ENCODE results near the gene PPP2R2C.

DNA sequence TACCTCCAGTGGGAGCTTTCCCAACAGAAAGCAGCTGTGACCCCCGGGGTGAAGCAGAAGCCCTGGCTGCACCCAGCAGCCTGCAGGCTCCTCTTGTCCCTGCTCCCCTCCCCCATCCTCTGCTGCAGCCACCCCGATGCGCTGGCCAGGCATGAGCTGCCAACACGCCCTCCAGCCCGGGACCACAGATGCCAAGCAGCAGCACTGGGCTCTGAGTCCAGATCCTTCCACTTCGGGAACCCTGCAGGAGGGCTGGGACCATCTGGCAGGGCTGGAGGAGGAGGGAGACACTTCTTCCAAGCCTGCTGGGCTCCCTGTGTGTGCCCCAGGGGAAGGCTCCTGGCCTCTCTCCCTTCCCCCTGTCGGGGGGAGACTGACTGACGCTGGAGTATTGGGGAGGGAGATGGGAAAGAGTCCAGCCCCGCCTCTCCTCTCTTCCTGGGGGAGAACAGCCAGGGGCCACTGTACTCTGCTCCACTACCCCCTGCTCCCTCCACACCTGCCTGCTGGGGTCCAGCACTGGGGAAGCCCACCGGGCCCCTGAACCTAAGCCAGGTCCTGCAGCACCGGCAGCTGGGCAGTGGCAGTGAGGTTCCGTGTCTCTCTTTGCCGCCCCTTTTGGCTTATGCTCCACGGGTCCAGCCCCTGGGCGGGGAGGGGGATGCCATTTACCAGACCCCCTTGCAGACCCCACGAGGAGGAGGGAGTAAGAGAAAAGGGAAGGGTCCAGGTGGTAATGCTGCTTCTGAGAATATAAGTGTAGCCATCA is 55.7 kb downstream of the PPP2R2C start:
- no peak for TF ChIP-seq POLR2A (IDR thresholded peaks at IDR 0.05)
- TF ChIP-seq, protein P1, sequence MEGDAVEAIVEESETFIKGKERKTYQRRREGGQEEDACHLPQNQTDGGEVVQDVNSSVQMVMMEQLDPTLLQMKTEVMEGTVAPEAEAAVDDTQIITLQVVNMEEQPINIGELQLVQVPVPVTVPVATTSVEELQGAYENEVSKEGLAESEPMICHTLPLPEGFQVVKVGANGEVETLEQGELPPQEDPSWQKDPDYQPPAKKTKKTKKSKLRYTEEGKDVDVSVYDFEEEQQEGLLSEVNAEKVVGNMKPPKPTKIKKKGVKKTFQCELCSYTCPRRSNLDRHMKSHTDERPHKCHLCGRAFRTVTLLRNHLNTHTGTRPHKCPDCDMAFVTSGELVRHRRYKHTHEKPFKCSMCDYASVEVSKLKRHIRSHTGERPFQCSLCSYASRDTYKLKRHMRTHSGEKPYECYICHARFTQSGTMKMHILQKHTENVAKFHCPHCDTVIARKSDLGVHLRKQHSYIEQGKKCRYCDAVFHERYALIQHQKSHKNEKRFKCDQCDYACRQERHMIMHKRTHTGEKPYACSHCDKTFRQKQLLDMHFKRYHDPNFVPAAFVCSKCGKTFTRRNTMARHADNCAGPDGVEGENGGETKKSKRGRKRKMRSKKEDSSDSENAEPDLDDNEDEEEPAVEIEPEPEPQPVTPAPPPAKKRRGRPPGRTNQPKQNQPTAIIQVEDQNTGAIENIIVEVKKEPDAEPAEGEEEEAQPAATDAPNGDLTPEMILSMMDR (IDR thresholded peaks at IDR 0.05), result no peak

All from body of pancreas (tissue), 4 donors.